GM20000 (cell line): Measurements from ENCODE around the gene FAH.

Experiments
- DNase-seq: peaks from one replicate; pipeline ENCODE4 v3.0.0; 2012; ENCODE audit warnings: low spot score
- CTCF ChIP-seq: IDR thresholded peaks from 2 replicates; pipeline ENCODE4 v1.5.1; 2012; ENCODE audit warnings: mild to moderate bottlenecking, control low read depth; ENCODE audit errors: extremely low read depth, missing control alignments

FAH gene

GRCh38 chr15:80163217-80163616, 10.4 kb downstream of the FAH start:
- DNase-seq: no peak

GRCh38 chr15:80163897-80164296, 11.1 kb downstream of the FAH start:
- TF ChIP-seq CTCF: no peak
- no peak for DNase-seq

More at GRCh38 chr15:80163217-80163616, 10.4 kb downstream of the FAH start:
- no peak for TF ChIP-seq CTCF

GRCh38 chr15:80167936-80168335, 15.1 kb downstream of the FAH start:
- no peak for TF ChIP-seq CTCF
- no peak for DNase-seq

- TF ChIP-seq CTCF: no peak
- no peak for DNase-seq
Measured at GRCh38 chr15:80168421-80168820, 15.6 kb downstream of the FAH start.

GRCh38 chr15:80169768-80170357, 17.1 kb downstream of the FAH start:
- no peak for TF ChIP-seq CTCF
- no peak for DNase-seq

- DNase-seq: no peak
- TF ChIP-seq CTCF: no peak
Measured at GRCh38 chr15:80170596-80170995, 17.8 kb downstream of the FAH start.

GRCh38 chr15:80171787-80172186, 19.0 kb downstream of the FAH start:
- TF ChIP-seq CTCF: no peak

More at GRCh38 chr15:80171787-80172186, 19.0 kb downstream of the FAH start:
- no peak for DNase-seq
